ENCODE results near the gene HSD17B7. TPM values are rescaled to one million over a fixed set of nuclear protein-coding genes. Genes with fewer than 3 reads are reported as not detected.
"Not testable (repeated sequence)": the region's sequence is repeated elsewhere in the genome, so short reads cannot be mapped to it uniquely, and the experiment has no call there.

The HSD17B7 gene
- total RNA-seq, 1 donor from 2014 or later: 18.9 TPM

DNA sequence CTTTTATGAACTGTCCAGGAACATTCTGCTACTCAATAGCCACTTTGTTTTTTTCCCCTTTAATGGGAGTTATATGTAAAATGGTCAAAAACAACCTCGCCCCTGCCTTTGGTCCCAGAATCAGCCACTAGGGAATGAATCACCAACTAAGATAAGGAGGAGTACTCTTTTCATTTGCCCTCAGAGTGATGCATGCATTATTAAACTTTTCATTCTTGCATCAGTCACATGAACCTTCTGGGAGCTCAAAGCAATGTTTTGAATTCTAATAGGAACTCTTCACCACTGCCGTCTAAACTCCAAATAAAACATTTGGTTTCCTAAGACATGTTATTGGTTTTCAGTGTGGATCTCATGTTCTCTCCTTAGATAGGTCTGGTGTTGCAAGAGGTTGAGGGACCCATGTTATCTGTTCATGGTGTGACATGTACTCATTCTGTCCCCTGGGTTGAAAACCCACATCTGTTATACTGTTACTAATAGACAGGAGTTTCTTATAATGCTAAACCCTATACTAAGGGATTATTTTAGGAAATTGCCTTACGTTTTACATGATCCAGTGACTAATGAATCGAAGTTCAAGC is 17.8 kb upstream of the HSD17B7 start:
- Histone ChIP-seq H3K9me3 (no peaks in the 10 kb centered on the region), H3K27me3 (no peaks in the 10 kb centered on the region), H3K4me3 (no peak overlapping the region), H3K36me3 (peaks cover 0 to 4% of the 10 kb centered on the region in 2 donors), H3K27ac (peak overlapping the region; percentile 67), H3K4me1 (no peaks in the 10 kb centered on the region)
- intact Hi-C loops (cut with DNase I): no loop called here
- TF ChIP-seq POLR2A (IDR thresholded peaks at IDR 0.05): no peak
- TF ChIP-seq, protein P1, sequence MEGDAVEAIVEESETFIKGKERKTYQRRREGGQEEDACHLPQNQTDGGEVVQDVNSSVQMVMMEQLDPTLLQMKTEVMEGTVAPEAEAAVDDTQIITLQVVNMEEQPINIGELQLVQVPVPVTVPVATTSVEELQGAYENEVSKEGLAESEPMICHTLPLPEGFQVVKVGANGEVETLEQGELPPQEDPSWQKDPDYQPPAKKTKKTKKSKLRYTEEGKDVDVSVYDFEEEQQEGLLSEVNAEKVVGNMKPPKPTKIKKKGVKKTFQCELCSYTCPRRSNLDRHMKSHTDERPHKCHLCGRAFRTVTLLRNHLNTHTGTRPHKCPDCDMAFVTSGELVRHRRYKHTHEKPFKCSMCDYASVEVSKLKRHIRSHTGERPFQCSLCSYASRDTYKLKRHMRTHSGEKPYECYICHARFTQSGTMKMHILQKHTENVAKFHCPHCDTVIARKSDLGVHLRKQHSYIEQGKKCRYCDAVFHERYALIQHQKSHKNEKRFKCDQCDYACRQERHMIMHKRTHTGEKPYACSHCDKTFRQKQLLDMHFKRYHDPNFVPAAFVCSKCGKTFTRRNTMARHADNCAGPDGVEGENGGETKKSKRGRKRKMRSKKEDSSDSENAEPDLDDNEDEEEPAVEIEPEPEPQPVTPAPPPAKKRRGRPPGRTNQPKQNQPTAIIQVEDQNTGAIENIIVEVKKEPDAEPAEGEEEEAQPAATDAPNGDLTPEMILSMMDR (IDR thresholded peaks at IDR 0.05): peak in 1 of 3 experiments; percentile 17
- TF ChIP-seq POLR2AphosphoS5 (IDR thresholded peaks at IDR 0.05; ENCODE audit: insufficient read depth in 1 of 2, low read depth in 1 of 2): peak in 1 of 2 donors; percentile 35
- DNase-seq (ENCODE audit: extremely low spot score in 2 of 2): no peak

DNA sequence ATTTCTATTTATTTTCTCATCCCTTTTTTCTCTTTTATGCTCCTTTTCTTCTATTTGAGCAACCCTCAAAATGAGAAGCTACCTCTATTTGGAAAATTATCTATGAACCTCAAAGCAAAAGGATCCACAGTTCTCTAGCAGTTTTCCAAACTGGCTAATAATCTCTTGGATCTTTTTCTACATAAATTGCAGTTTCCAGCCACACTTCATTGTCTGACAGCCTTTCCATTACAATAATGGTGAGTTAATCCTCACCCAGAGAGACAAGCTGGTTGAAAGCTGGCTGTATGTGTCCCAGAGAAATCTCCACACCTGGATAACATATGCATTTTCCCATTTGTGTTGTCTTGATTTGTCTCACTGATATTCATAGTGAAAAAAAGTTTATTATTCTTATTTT is 16.5 kb upstream of the HSD17B7 start:
- DNase-seq (ENCODE audit: extremely low spot score in 2 of 2): no peak
- Histone ChIP-seq H3K27me3 (no peaks in the 10 kb centered on the region), H3K36me3 (peaks cover 0 to 4% of the 10 kb centered on the region in 2 donors), H3K4me3 (no peak overlapping the region), H3K9me3 (no peaks in the 10 kb centered on the region), H3K27ac (no peak overlapping the region), H3K4me1 (no peaks in the 10 kb centered on the region)
- intact Hi-C loops (cut with DNase I): no loop called here
- TF ChIP-seq POLR2AphosphoS5 (IDR thresholded peaks at IDR 0.05; ENCODE audit: insufficient read depth in 1 of 2, low read depth in 1 of 2) (no peak), POLR2A (IDR thresholded peaks at IDR 0.05) (no peak)
- TF ChIP-seq, protein P1 (IDR thresholded peaks at IDR 0.05): no peak

DNA sequence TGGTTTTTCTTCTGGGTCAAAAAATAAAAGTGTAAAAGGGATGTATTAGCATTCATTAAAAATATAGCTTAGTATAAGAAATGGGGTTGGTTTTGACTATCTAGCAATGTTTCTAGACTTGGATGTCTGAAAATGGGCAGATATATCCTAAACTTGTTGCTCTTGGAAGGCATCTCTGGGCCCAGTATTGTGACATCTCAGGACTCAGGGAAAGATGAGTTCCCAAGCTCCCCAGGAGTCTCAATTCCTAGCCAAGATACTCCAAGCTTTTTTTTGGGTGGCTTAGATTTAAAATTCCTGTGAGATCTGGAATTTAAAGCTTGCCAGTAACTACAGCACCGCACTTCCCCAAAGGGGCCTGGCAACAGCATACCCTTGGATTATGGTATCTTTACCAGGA is 11.5 kb upstream of the HSD17B7 start:
- Histone ChIP-seq H3K36me3 (peaks cover 0 to 4% of the 10 kb centered on the region in 2 donors), H3K9me3 (no peaks in the 10 kb centered on the region), H3K4me1 (no peaks in the 10 kb centered on the region), H3K4me3 (no peak overlapping the region), H3K27me3 (no peaks in the 10 kb centered on the region), H3K27ac (no peak overlapping the region)
- TF ChIP-seq, protein P1 (IDR thresholded peaks at IDR 0.05): no peak
- no peak for TF ChIP-seq POLR2AphosphoS5 (IDR thresholded peaks at IDR 0.05; ENCODE audit: insufficient read depth in 1 of 2, low read depth in 1 of 2)
- TF ChIP-seq POLR2A (IDR thresholded peaks at IDR 0.05): no peak
- intact Hi-C loops (cut with DNase I): no loop called here
- DNase-seq (ENCODE audit: extremely low spot score in 2 of 2): no peak

DNA sequence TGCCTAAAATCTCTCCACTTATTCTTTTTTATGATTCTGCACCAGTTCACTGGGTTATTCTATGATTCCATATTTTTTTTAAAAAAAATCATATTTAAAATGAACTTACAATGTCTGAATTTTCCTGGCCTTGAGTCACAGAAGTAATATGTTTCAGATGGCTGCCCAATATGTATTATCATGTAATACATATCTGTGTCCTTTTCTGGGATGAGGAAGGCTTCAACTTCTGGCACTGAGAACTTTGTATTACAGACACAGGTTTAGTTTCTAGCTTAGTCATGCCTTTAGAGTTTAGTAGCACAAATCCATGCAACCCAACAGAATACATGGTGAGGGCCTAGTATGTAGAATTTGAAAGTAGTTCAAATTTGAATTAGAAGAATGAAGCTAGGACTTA is 7.8 kb upstream of the HSD17B7 start:
- Histone ChIP-seq H3K4me1 (no peaks in the 10 kb centered on the region), H3K27me3 (no peaks in the 10 kb centered on the region), H3K27ac (no peak overlapping the region), H3K36me3 (no peaks in the 10 kb centered on the region), H3K4me3 (no peak overlapping the region), H3K9me3 (no peaks in the 10 kb centered on the region)
- intact Hi-C loops (cut with DNase I): no loop called here
- TF ChIP-seq POLR2AphosphoS5 (IDR thresholded peaks at IDR 0.05; ENCODE audit: insufficient read depth in 1 of 2, low read depth in 1 of 2) (no peak), POLR2A (IDR thresholded peaks at IDR 0.05) (no peak)
- TF ChIP-seq, protein P1 (IDR thresholded peaks at IDR 0.05): no peak
- no peak for DNase-seq (ENCODE audit: extremely low spot score in 2 of 2)

DNA sequence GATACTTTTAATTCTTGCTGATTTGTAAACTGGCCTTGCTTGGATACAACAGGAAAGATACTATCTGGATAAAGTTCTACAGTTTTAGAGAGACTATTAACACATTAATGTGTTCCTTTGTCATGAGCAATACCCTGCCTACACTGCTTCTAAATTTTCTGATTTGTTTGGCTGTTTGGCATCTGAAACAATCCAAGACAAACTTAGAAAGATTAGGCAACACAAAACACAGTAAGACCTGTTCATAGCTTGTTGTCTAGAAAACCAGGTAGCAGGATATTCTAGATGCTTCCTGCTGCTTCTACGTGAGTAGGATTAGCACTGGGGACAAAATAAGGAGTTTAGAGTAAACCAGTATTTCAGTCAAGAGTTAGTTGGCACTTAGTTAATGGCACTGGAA is 5.6 kb upstream of the HSD17B7 start:
- H3K36me3 ChIP-seq; DNase-seq (ENCODE audit: extremely low spot score in 2 of 2); H3K4me3 ChIP-seq; H3K27me3 ChIP-seq; H3K27ac ChIP-seq; H3K4me1 ChIP-seq; intact Hi-C loops (cut with DNase I); H3K9me3 ChIP-seq: not testable (repeated sequence)

DNA sequence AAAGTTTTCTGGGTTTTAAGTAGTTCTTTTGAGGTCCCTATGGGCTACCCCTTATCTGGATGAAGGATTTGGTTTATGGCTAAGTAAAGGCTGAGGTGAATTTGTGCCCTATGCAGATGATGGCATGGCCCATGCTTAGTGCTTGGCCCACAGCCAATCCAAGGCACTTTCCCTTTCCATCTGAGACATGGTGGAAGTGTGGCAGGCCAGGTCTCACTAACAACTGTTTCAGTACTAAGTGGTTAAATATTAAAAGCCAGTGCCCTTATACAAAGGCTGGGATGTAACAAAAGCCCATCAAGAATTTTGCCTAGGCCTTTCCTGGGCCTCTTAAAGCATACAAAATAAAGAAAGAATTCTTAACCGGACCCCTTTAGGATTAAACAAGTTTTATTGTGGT is 1.7 kb upstream of the HSD17B7 start:
- peak overlapping the region; percentile 97 for H3K27ac ChIP-seq
- H3K4me1 ChIP-seq; DNase-seq (ENCODE audit: extremely low spot score in 2 of 2); H3K4me3 ChIP-seq; H3K36me3 ChIP-seq; intact Hi-C loops (cut with DNase I); H3K27me3 ChIP-seq; H3K9me3 ChIP-seq: not testable (repeated sequence)

DNA sequence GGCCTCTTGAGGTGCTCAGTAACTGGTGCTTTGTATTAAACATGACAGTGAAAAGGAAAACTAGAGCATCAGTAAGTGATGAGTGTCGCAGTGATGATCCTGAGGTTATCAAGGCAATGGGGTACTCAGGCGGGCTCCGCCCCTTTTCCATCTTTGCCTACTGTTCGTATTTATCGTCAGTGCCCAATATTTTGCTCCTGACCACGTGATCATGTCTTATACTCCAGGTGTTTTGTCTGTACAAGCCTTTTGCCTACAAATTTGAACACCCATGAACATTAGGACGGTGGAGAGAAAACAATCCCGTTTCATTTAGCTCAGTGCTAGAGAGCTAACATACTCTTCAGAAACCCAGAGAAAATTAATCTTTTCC is 469 bp downstream of the HSD17B7 start:
- H3K27me3 ChIP-seq; H3K36me3 ChIP-seq; DNase-seq (ENCODE audit: extremely low spot score in 2 of 2); H3K9me3 ChIP-seq; H3K4me1 ChIP-seq; intact Hi-C loops (cut with DNase I): not testable (repeated sequence)
- peak overlapping the region; percentile 43 to 47 for H3K4me3 ChIP-seq
- peak overlapping the region; percentile 97 for H3K27ac ChIP-seq

DNA sequence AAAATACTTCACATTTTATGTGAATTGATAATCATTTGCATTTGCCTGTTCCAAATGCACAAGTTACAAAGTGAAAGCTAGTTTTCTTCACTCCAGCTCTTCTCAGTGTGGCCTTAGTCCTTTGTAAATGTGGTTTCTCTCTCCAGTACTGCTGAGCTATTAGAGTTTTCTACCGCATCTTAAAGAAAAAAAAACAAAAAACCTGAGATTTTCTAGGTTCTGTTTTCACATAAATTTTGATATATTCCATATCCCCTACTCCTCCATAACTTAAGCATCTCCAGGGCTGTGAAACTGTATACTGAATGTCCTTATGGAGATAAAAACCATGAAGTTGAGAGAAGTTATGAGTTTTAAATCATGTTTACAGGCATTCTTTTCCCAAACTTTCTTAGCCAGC is 3.8 kb downstream of the HSD17B7 start:
- H3K27me3 ChIP-seq; H3K36me3 ChIP-seq; DNase-seq (ENCODE audit: extremely low spot score in 2 of 2); intact Hi-C loops (cut with DNase I); H3K4me3 ChIP-seq; H3K9me3 ChIP-seq; H3K4me1 ChIP-seq; H3K27ac ChIP-seq: not testable (repeated sequence)

DNA sequence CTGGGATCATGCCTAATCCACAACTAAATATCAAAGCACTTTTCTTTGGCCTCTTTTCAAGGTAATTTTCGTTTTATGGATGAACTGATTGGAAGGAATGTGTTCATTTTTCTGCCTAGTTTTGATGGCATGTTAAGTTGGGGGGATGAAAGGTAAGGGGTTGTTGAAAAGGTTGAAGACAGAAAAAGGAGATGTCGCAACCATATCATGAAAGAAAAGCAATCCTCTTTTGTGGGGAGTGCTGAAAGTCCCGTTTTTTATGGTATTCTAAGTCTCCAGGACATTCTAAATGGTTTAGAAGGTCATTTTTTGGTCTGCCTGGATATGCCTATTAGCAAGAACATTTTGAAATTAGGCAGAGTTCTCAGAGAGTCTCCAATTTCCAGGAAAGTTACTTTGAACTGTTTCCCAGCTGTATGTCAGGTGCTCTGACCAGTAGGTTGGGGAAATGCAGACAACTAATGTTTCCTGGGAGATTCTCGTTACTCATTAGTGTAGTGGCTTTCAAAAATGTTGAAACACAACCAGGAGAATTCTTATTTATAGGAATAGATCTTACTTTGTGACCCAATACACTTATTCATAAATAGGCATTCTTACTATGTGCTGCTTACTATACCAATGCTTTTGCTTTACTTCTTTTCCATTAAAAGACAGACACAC is 6.2 kb downstream of the HSD17B7 start:
- intact Hi-C loops (cut with DNase I); H3K36me3 ChIP-seq; H3K27me3 ChIP-seq; H3K9me3 ChIP-seq; DNase-seq (ENCODE audit: extremely low spot score in 2 of 2); H3K4me3 ChIP-seq; H3K27ac ChIP-seq; H3K4me1 ChIP-seq: not testable (repeated sequence)

All from vagina (tissue), 2 donors.